Measurements from ENCODE around the gene OLAH.

OLAH gene

DNA sequence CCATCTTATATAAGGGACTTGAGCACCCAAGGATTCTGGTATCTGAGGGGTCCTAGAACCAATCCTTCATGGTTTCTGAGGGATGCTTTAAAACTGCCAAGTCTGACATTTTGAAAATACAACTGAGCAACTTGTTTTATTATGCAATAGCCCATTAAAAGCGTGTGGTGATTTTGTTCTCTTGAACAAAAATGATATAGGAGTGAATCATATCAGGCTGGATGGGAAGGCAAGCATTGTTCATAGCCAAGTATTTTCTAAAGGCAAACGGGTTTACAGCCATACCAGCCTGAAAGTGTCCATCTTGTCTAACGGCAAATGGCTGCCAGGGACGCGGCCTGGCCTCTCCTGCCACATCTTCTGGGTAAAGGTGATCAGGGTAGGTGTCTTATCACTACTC is 76.8 kb downstream of the OLAH start:
- Histone ChIP-seq H3K4me1 (ENCODE audit: insufficient read depth, low read length) (no peaks in the 10 kb centered on the region), H3K9me3 (ENCODE audit: low read length) (peaks cover 9% of the 10 kb centered on the region), H3K27me3 (ENCODE audit: insufficient read depth, low read length) (no peaks in the 10 kb centered on the region), H3K36me3 (ENCODE audit: insufficient read depth, low read length) (peaks cover 44% of the 10 kb centered on the region), H3K4me3 (ENCODE audit: low read length) (no peak overlapping the region), H2AFZ (ENCODE audit: low read depth, low read length) (no peak overlapping the region)

- H2AFZ ChIP-seq (ENCODE audit: low read depth, low read length), result no peak overlapping the region
- no peaks in the 10 kb centered on the region for H3K27me3 ChIP-seq (ENCODE audit: insufficient read depth, low read length)
- H3K9me3 ChIP-seq (ENCODE audit: low read length), result peaks cover 4% of the 10 kb centered on the region
- H3K36me3 ChIP-seq (ENCODE audit: insufficient read depth, low read length), result peaks cover 41% of the 10 kb centered on the region
- H3K4me1 ChIP-seq (ENCODE audit: insufficient read depth, low read length), result no peaks in the 10 kb centered on the region
- H3K4me3 ChIP-seq (ENCODE audit: low read length), result no peak overlapping the region
Measured at GRCh38 chr10:15121707-15122106, 78.0 kb downstream of the OLAH start.

DNA sequence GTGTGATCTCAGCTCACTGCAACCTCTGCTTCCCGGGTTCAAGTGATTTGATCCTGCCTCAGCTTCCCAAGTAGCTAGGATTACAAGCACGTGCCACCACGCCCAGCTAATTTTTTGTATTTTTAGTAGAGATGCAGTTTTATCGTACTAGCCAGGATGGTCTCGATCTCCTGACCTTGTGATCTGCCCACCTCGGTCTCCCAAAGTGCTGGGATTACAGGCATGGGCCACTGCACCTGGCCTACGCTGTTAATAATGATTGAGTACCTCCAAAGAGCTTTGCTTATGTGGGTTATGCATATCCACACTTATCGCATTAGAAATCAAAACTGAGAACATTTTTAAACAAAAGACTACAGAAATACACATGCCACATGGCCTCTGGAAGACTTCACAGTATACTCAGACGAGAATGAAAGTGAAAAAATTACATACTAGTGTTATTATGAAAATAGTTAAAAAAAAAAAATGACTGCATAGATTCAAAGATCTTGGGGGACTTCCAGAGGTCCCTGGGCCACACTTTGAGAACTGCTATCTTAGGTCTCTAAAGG is 78.8 kb downstream of the OLAH start:
- Histone ChIP-seq H2AFZ (ENCODE audit: low read depth, low read length) (no peak overlapping the region), H3K4me3 (ENCODE audit: low read length) (no peak overlapping the region), H3K4me1 (ENCODE audit: insufficient read depth, low read length) (no peaks in the 10 kb centered on the region), H3K36me3 (ENCODE audit: insufficient read depth, low read length) (peaks cover 41% of the 10 kb centered on the region), H3K9me3 (ENCODE audit: low read length) (peaks cover 4% of the 10 kb centered on the region), H3K27me3 (ENCODE audit: insufficient read depth, low read length) (no peaks in the 10 kb centered on the region)
